Measurements from ENCODE around the gene COQ10A. TPM values are rescaled to one million over a fixed set of nuclear protein-coding genes. Genes with fewer than 3 reads are reported as not detected.

The COQ10A gene
- total RNA-seq, 1 experiment from 2014 or later = 3.8 TPM

DNA sequence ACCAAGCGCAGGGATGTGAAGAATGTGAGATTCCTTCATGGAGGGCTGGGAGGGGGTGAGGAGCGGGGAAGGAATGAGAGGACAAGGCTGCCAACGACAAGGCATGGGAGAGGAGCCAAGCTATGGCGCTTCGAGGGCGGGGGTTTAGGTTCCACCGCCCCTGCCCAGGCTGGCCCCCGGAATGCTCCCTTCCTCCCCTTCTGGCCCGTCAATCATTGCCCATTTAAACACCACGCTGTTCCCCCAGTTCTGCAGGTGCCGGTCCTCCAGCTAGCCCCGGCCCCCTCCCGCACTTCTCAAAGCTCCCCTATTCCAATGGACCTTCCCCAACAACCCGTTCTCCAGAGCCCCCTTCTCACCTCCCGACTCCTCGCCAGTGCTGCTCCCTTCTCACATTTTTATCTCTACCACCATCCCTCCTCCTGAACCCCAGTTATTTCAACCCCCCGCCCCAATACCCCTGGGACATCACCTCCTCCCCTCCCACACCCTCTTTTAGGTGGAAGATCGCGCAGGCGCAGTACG, 45.4 kb upstream of the COQ10A start:
- POLR2A ChIA-PET = interaction anchor here (0.6 to 4.0 kb wide), 38 partner anchors 10 to 504 kb away, joined by 3 to 108 read pairs (median 8); partner anchors contain the start of genes ANKRD52, ATP5F1B, CNPY2 and ESYT1
- Mint-ChIP-seq H3K27me3 (ENCODE audit: insufficient read depth, unreplicated experiment) (no peaks in the 10 kb centered on the region), H3K4me1 (ENCODE audit: insufficient read depth, unreplicated experiment) (peaks cover 30% of the 10 kb centered on the region), H3K4me3 (ENCODE audit: unreplicated experiment) (peak overlapping the region; percentile 99), H3K36me3 (ENCODE audit: insufficient read depth, unreplicated experiment) (peaks cover 13% of the 10 kb centered on the region), H3K9me3 (ENCODE audit: unreplicated experiment) (no peaks in the 10 kb centered on the region), H3K27ac (ENCODE audit: low read depth, unreplicated experiment) (peak overlapping the region; percentile 97)
- TF ChIP-seq CTCF (IDR thresholded peaks at IDR 0.05; ENCODE audit: unreplicated experiment) = no peak
- BruUV-seq (replicated peaks) = TSS peak; percentile 74
- intact Hi-C loops (cut with micrococcal nuclease) = loop anchor here (10.0 kb wide), 1 partner anchor 486 kb away; no protein-coding TSS in a partner anchor
- CTCF ChIA-PET = interaction anchor here (0.6 to 2.9 kb wide), 17 partner anchors 12 to 1253 kb away, joined by 3 to 36 read pairs (median 6); partner anchors contain the start of genes ANKRD52, SMARCC2, TIMELESS and ZC3H10
- peak; percentile 58 for DNase-seq (ENCODE audit: unreplicated experiment)

GRCh38 chr12:56221757-56222530, 44.8 kb upstream of the COQ10A start, which contains the start of gene RNF41:
TSS of gene RNF41 (minus strand) at chr12:56221922. CDS start at chr12:56214047, 7,875 bp downstream.
- CTCF ChIA-PET = interaction anchor here (0.5 to 2.9 kb wide), 25 partner anchors 11 to 1920 kb away, joined by 3 to 36 read pairs (median 5); partner anchors contain the start of genes ANKRD52, IL23A, SMARCC2 and TIMELESS
- Mint-ChIP-seq H3K4me1 (ENCODE audit: insufficient read depth, unreplicated experiment) (peaks cover 24% of the 10 kb centered on the region), H3K4me3 (ENCODE audit: unreplicated experiment) (peak within 1 kb of the TSS; percentile 99), H3K9me3 (ENCODE audit: unreplicated experiment) (no peaks in the 10 kb centered on the region), H3K27me3 (ENCODE audit: insufficient read depth, unreplicated experiment) (no peaks in the 10 kb centered on the region), H3K27ac (ENCODE audit: low read depth, unreplicated experiment) (peak within 1 kb of the TSS; percentile 97), H3K36me3 (ENCODE audit: insufficient read depth, unreplicated experiment) (peaks cover 13% of the 10 kb centered on the region)
- intact Hi-C loops (cut with micrococcal nuclease) = loop anchor here (10.0 kb wide), 1 partner anchor 487 kb away; no protein-coding TSS in a partner anchor
- TF ChIP-seq CTCF (IDR thresholded peaks at IDR 0.05; ENCODE audit: unreplicated experiment) = peak; percentile 10
- DNase-seq (ENCODE audit: unreplicated experiment) = peak; percentile 97
- BruUV-seq (replicated peaks) = TSS peak; percentile 73
- POLR2A ChIA-PET = interaction anchor here (0.6 to 4.0 kb wide), 46 partner anchors 9 to 503 kb away, joined by 3 to 108 read pairs (median 6); partner anchors contain the start of genes ANKRD52, ATP5F1B, CNPY2 and ESYT1

- no TSS peak for BruUV-seq (replicated peaks)
- ChIA-PET CTCF (interaction anchor here (0.6 to 2.9 kb wide), 21 partner anchors 11 to 1920 kb away, joined by 3 to 36 read pairs (median 6); partner anchors contain the start of genes ANKRD52, SMARCC2 and ZC3H10), POLR2A (interaction anchor here (0.8 to 4.0 kb wide), 38 partner anchors 8 to 503 kb away, joined by 3 to 108 read pairs (median 8); partner anchors contain the start of genes ANKRD52, CNPY2, ESYT1 and GLS2)
- no peak for DNase-seq (ENCODE audit: unreplicated experiment)
- intact Hi-C loops (cut with micrococcal nuclease) = loop anchor here (10.0 kb wide), 1 partner anchor 488 kb away; no protein-coding TSS in a partner anchor
- Mint-ChIP-seq H3K27me3 (ENCODE audit: insufficient read depth, unreplicated experiment) (no peaks in the 10 kb centered on the region), H3K27ac (ENCODE audit: low read depth, unreplicated experiment) (peak overlapping the region; percentile 97), H3K4me1 (ENCODE audit: insufficient read depth, unreplicated experiment) (peaks cover 24% of the 10 kb centered on the region), H3K4me3 (ENCODE audit: unreplicated experiment) (peak overlapping the region; percentile 99), H3K9me3 (ENCODE audit: unreplicated experiment) (no peaks in the 10 kb centered on the region), H3K36me3 (ENCODE audit: insufficient read depth, unreplicated experiment) (peaks cover 8% of the 10 kb centered on the region)
- TF ChIP-seq CTCF (IDR thresholded peaks at IDR 0.05; ENCODE audit: unreplicated experiment) = no peak
Observed at GRCh38 chr12:56222531-56222895, 44.2 kb upstream of the COQ10A start.
